A549 (cell line): Measurements from ENCODE around the gene HAPLN2. TPM values are rescaled to one million over a fixed set of nuclear protein-coding genes. Genes with fewer than 3 reads are reported as not detected.

Experiments
- ATAC-seq, 2 experiments: fragments of 200-7000 bp in 1 of 2; fragments of >200 bp in 1 of 2; cut with Nextera tagmentation in 1 of 2; cut with Tn5 transposase in 1 of 2; 3 replicates each; pipeline versions ENCODE4 v1.8.0 to v1.9.1; 2018 to 2020; ENCODE audit warnings: mild to moderate bottlenecking in 1 of 2, moderate library complexity in 1 of 2
- CTCF ChIA-PET: fragments of 300-600 bp; sonication (Branson Sonifier 250); formaldehyde crosslinking; extraction: SDS; loops from one replicate; lab custom pipeline; 2021; ENCODE audit warnings: antibody characterized with exemption, inconsistent platforms; lab: Yijun Ruan, JAX
- POLR2A ChIA-PET: fragments of 350-600 bp; formaldehyde crosslinking; extraction: SDS; loops from one replicate; lab custom pipeline; 2021; ENCODE audit warnings: antibody characterized with exemption, inconsistent platforms; lab: Yijun Ruan, JAX
- DNase-seq, 2 experiments: peaks; one replicate each; pipeline versions ENCODE4 v3.0.0 to v3.0.0-alpha.2; 2011 to 2016; ENCODE audit warnings: low read depth in 1 of 2, low spot score in 1 of 2
- FAIRE-seq: peaks from 2 replicates; lab custom pipeline; 2011; peaks lifted over from hg19 to GRCh38; lab: Jason Lieb, UNC
- H3K27ac ChIP-seq, 2 experiments: fragments of >200 bp; sonication (Bioruptor Twin); formaldehyde crosslinking; 3 replicates each; pipeline ENCODE4 v1.5.1; 2016 to 2017
- H3K4me1 ChIP-seq: fragments of >200 bp; sonication (Bioruptor Twin); formaldehyde crosslinking; 3 replicates; pipeline ENCODE4 v1.6.1; 2016
- H3K4me2 ChIP-seq: fragments of >200 bp; sonication (Bioruptor Twin); formaldehyde crosslinking; 3 replicates; pipeline ENCODE4 v1.6.1; 2016
- H3K4me3 ChIP-seq: fragments of >200 bp; sonication (Bioruptor Twin); formaldehyde crosslinking; 3 replicates; pipeline ENCODE4 v1.5.1; 2016
- H3K9me3 ChIP-seq: fragments of >200 bp; sonication (Bioruptor Twin); formaldehyde crosslinking; 3 replicates; pipeline ENCODE4 v1.6.1; 2016
- ATOH8 ChIP-seq: fragments of 250-450 bp; sonication (Bioruptor Pico); IDR thresholded peaks from 2 replicates; pipeline ENCODE4 v1.5.0; 2020; ENCODE audit warnings: low read depth, mild to moderate bottlenecking, moderate library complexity
- CBX8 ChIP-seq: fragments of 200-600 bp; sonication (generic); IDR thresholded peaks from 2 replicates; pipeline ENCODE4 v1.6.1; 2016
- CHD4 ChIP-seq: fragments of 200-600 bp; sonication (generic); IDR thresholded peaks from 2 replicates; pipeline ENCODE4 v1.6.1; 2016; ENCODE audit warnings: antibody characterized with exemption, mild to moderate bottlenecking, borderline replicate concordance
- EHF ChIP-seq: fragments of 250-450 bp; sonication (Bioruptor Pico); IDR thresholded peaks from 2 replicates; pipeline ENCODE4 v1.5.0; 2020; ENCODE audit warnings: mild to moderate bottlenecking
- HEYL ChIP-seq: fragments of 250-450 bp; sonication (Bioruptor Pico); IDR thresholded peaks from 2 replicates; pipeline ENCODE4 v1.8.0; 2021; ENCODE audit warnings: mild to moderate bottlenecking, moderate library complexity
- HOXB13 ChIP-seq: fragments of 250-450 bp; sonication (Bioruptor Pico); IDR thresholded peaks from 2 replicates; pipeline ENCODE4 v1.5.0; 2020; ENCODE audit warnings: low read depth, mild to moderate bottlenecking, moderate library complexity
- HOXB5 ChIP-seq: fragments of 250-450 bp; sonication (Bioruptor Pico); IDR thresholded peaks from 2 replicates; pipeline ENCODE4 v1.5.0; 2020; ENCODE audit warnings: mild to moderate bottlenecking, moderate library complexity
- JUN ChIP-seq, 2 experiments: fragments of >200 bp; sonication (Bioruptor Twin); formaldehyde crosslinking; IDR thresholded peaks; 2 replicates in 1 of 2; 3 replicates in 1 of 2; pipeline ENCODE4 v1.6.1; 2016 to 2017
- NR3C1 ChIP-seq: fragments of >200 bp; sonication (Bioruptor Twin); formaldehyde crosslinking; IDR thresholded peaks from 3 replicates; pipeline ENCODE4 v1.6.1; 2017
- PBX3 ChIP-seq: IDR thresholded peaks from 2 replicates; pipeline ENCODE4 v1.6.1; 2012
- POLR2A ChIP-seq: IDR thresholded peaks from 2 replicates; pipeline ENCODE4 v1.6.1; 2012; ENCODE audit warnings: mild to moderate bottlenecking, low read length
- RAD21 ChIP-seq, 2 experiments: fragments of >200 bp in 1 of 2; sonication (Bioruptor Twin) in 1 of 2; formaldehyde crosslinking in 1 of 2; IDR thresholded peaks in 1 of 2; conservative IDR thresholded peaks in 1 of 2; 2 replicates in 1 of 2; 3 replicates in 1 of 2; pipeline ENCODE4 v1.6.1; 2012 to 2018; ENCODE audit warnings: inconsistent platforms in 1 of 2
- REST ChIP-seq: fragments of 200-600 bp; sonication (generic); IDR thresholded peaks from 2 replicates; pipeline ENCODE4 v1.6.1; 2016; ENCODE audit warnings: antibody characterized with exemption, mild to moderate bottlenecking, moderate library complexity
- ZC3H11A ChIP-seq: fragments of 450-650 bp; IDR thresholded peaks from 2 replicates; pipeline ENCODE4 v1.6.1; 2014; ENCODE audit warnings: antibody characterized with exemption, mild to moderate bottlenecking
- ZFP36 ChIP-seq: fragments of 450-650 bp; IDR thresholded peaks from 2 replicates; pipeline ENCODE4 v1.6.1; 2014; ENCODE audit warnings: borderline replicate concordance; ENCODE audit not compliant: partially characterized antibody
- WGBS: methylation state at CpG from one replicate; pipeline ENCODE4 v1.1.6; 2017; ENCODE audit errors: missing lambda C conversion rate; 5-methylcytosine and 5-hydroxymethylcytosine counted together
- polyA plus RNA-seq, 4 experiments: library from polyadenylated mRNA; depleted of rRNA in 3 of 4; stranded (reverse); fragments of >200 nt; fragmentation: RNase III in 1 of 4; extraction: RNeasy Plus Mini Kit Qiagen cat#74134 plus additional on column Dnase treatment in 1 of 4; gene quantifications; 2 replicates in 3 of 4; 3 replicates in 1 of 4; pipeline ENCODE4 v1.2.3, GENCODE V29; 2011 to 2017

Gene HAPLN2
- polyA plus RNA-seq, 2 of the 4 experiments (the other 2 are of a cell fraction): 0.10 to 0.23 TPM

- WGBS: 37% methylated on average over 12 of the region's 15 CpGs
- DNase-seq (no peak), FAIRE-seq (no peak)
- Histone ChIP-seq H3K4me3 (0 out of 3 replicates have a peak overlapping the region, but pooled peaks have one; percentile 7), H3K27ac (peak overlapping the region in 1 of 2 experiments; percentile 62; a peak in 2 of 6 replicates), H3K9me3 (no peaks in the 10 kb centered on the region)
- CTCF ChIA-PET: interaction anchor here (0.6 to 15.2 kb wide), 25 partner anchors 9 to 369 kb away, joined by 3 to 402 read pairs (median 4); partner anchors contain the start of genes BCAN, HAPLN2 and NES
- POLR2A ChIA-PET: no interaction called here
- TF ChIP-seq REST (no peak), HOXB5 (CRISPR knock-in tag) (no peak), HOXB13 (CRISPR knock-in tag) (no peak), HEYL (CRISPR knock-in tag) (no peak), CHD4 (no peak), RAD21 (conservative IDR thresholded peaks at IDR 0.05 in 1 of 2, IDR thresholded peaks at IDR 0.05 in 1 of 2) (0 out of 5 replicates have a peak, but pooled peaks of 1 of the 2 experiments have one; percentile 6), ZFP36 (no peak), EHF (CRISPR knock-in tag) (no peak)
- TF ChIP-seq, all 56 proteins: peak for 1
- Histone ChIP-seq H3K4me1 (peaks cover 41% of the 10 kb centered on the region), H3K4me2 (peak overlapping the region; percentile 55)
- no peak for ATAC-seq
Measured at GRCh38 chr1:156657741-156658319, 38.6 kb downstream of the HAPLN2 start.

- 87% methylated on average over 8 of the region's 14 CpGs for WGBS
Measured at GRCh38 chr1:156658496-156658895, 39.3 kb downstream of the HAPLN2 start.

More at GRCh38 chr1:156658496-156658895, 39.3 kb downstream of the HAPLN2 start:
- no peak for FAIRE-seq
- H3K4me2 ChIP-seq: no peak overlapping the region; the same call in 2 of the 3 replicates
- CTCF ChIA-PET: interaction anchor here (0.9 to 15.2 kb wide), 22 partner anchors 9 to 281 kb away, joined by 3 to 402 read pairs (median 4); partner anchors contain the start of genes BCAN, HAPLN2 and NES
- no peak for DNase-seq
- TF ChIP-seq ZC3H11A: no peak
- TF ChIP-seq POLR2A: no peak
- TF ChIP-seq REST: no peak
- TF ChIP-seq CBX8: no peak
- no peak for TF ChIP-seq ATOH8 (CRISPR knock-in tag)
- no peak for TF ChIP-seq NR3C1
- TF ChIP-seq PBX3: no peak
- TF ChIP-seq HEYL (CRISPR knock-in tag): no peak
- TF ChIP-seq JUN (IDR thresholded peaks at IDR 0.05): no peak
- no peak for TF ChIP-seq ZFP36
- H3K9me3 ChIP-seq: no peaks in the 10 kb centered on the region
- no peak overlapping the region for H3K4me3 ChIP-seq
- H3K4me1 ChIP-seq: peaks cover 48% of the 10 kb centered on the region
- POLR2A ChIA-PET: no interaction called here
- H3K27ac ChIP-seq: no peak overlapping the region
- no peak for ATAC-seq
